HEK293 (cell line): ENCODE measurements around the gene EIF3B.

Source experiments
- CTCF ChIP-seq: fragments of 450-650 bp; formaldehyde crosslinking; IDR thresholded peaks from 2 replicates; pipeline ENCODE4 v1.5.1; 2016; ENCODE audit warnings: missing biosample characterization, missing genetic modification characterization
- SETDB1 ChIP-seq: IDR thresholded peaks from one replicate; pipeline ENCODE4 v1.6.1; 2017; ENCODE audit warnings: mild to moderate bottlenecking, low read length, moderate library complexity, mixed read lengths; ENCODE audit not compliant: insufficient read length
- ZNF138 ChIP-seq: fragments of 450-650 bp; formaldehyde crosslinking; IDR thresholded peaks from 2 replicates; pipeline ENCODE4 v1.5.1; 2016; ENCODE audit warnings: missing biosample characterization, missing genetic modification characterization, borderline replicate concordance
- ZNF302 ChIP-seq: fragments of 450-650 bp; formaldehyde crosslinking; IDR thresholded peaks from 2 replicates; pipeline ENCODE4 v1.5.1; 2016; ENCODE audit warnings: missing biosample characterization, missing genetic modification characterization, low read depth
- ZNF398 ChIP-seq: fragments of 450-650 bp; formaldehyde crosslinking; IDR thresholded peaks from 2 replicates; pipeline ENCODE4 v1.5.1; 2017; ENCODE audit warnings: missing biosample characterization, missing genetic modification characterization

GRCh38 chr7:2307690-2308107 lies 46.9 kb upstream of the EIF3B start:
- TF ChIP-seq CTCF (tag by site-specific recombination): no peak
- TF ChIP-seq SETDB1: no peak
- no peak for TF ChIP-seq ZNF398 (tag by site-specific recombination)
- TF ChIP-seq ZNF302 (tag by site-specific recombination): no peak
- TF ChIP-seq ZNF138 (tag by site-specific recombination): no peak
